Lower leg skin (tissue), 4 donors: ENCODE results near the gene TP63. TPM values are rescaled to one million over a fixed set of nuclear protein-coding genes. Genes with fewer than 3 reads are reported as not detected.

Experiments
- DNase-seq, 2 donors: peaks; one replicate each; pipeline ENCODE4 v3.0.0-alpha.2; 2019; ENCODE audit warnings: low spot score in 2 of 2
- H3K4me3 ChIP-seq: fragments of 200-600 bp; sonication (generic); 2 replicates; pipeline ENCODE4 v1.5.1; 2017; ENCODE audit warnings: mild to moderate bottlenecking, low read depth; ENCODE audit not compliant: poor library complexity, severe bottlenecking
- POLR2A ChIP-seq, 2 donors: fragments of 450-650 bp; IDR thresholded peaks; one replicate each; pipeline ENCODE4 v1.6.1; 2016 to 2017; ENCODE audit warnings: antibody characterized with exemption in 2 of 2, mild to moderate bottlenecking in 1 of 2, moderate library complexity in 1 of 2
- WGBS, 2 donors: methylation state at CpG; one replicate each; pipeline ENCODE4 v1.1.5; 2018; 5-methylcytosine and 5-hydroxymethylcytosine counted together
- intact Hi-C: fragments of 100-400 bp; cut with DNase I; formaldehyde crosslinking; loops from one replicate; pipeline ENCODE4 v1.15.0; 2023; ENCODE audit warnings: low total_unique reads
- total RNA-seq, 4 donors: library from RNA; depleted of rRNA; stranded (reverse); fragments of >200 nt; gene quantifications; one replicate each; pipeline ENCODE4 v1.1.0, GENCODE V29; 2016
- TF ChIP-seq, protein P1 (sequence below), 3 donors: fragments of 450-650 bp; IDR thresholded peaks; one replicate each; pipeline ENCODE4 v1.5.1; 2016; ENCODE audit warnings: antibody characterized with exemption in 3 of 3, mild to moderate bottlenecking in 3 of 3, moderate library complexity in 2 of 3

TP63 gene
- total RNA-seq, 4 donors from 2014 or later: 208 to 373 (median 264) TPM

DNA sequence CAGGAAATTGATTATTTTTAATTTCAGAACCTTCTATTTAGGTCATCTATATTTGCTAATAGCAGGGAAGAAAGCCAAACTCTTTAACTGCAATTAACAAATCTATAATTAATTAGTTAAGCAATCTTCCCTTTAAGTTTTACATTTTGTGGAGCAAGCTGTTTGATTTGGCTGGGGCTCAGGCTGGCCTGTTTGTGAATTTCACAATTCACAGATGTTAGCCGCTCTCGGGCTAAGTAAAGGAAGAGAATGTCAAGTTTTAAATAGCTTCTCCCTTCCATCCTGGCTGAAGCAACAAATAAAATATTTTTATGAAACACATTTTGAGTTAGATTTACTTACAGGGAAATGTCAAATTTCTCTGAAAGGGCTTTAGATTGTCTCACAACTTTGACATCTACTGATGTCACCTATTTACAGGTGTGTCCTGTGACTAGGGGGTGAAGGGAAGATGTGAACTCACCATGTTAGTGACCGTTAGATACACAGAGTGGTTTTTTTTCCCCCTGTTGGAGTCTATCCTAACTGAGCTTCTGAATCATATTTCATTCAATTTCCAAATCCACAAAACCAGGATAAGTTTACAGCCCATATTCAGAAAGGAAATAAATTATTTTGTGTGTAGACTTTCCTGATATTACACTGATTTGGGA lies 1.3 kb upstream of the TP63 start:
- intact Hi-C loops: no loop called here
- no peak for DNase-seq
- 38 to 43% methylated on average over 3 of the region's 3 CpGs for WGBS, 2 donors
- TF ChIP-seq, protein P1, sequence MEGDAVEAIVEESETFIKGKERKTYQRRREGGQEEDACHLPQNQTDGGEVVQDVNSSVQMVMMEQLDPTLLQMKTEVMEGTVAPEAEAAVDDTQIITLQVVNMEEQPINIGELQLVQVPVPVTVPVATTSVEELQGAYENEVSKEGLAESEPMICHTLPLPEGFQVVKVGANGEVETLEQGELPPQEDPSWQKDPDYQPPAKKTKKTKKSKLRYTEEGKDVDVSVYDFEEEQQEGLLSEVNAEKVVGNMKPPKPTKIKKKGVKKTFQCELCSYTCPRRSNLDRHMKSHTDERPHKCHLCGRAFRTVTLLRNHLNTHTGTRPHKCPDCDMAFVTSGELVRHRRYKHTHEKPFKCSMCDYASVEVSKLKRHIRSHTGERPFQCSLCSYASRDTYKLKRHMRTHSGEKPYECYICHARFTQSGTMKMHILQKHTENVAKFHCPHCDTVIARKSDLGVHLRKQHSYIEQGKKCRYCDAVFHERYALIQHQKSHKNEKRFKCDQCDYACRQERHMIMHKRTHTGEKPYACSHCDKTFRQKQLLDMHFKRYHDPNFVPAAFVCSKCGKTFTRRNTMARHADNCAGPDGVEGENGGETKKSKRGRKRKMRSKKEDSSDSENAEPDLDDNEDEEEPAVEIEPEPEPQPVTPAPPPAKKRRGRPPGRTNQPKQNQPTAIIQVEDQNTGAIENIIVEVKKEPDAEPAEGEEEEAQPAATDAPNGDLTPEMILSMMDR (IDR thresholded peaks at IDR 0.05): no peak
- no peak for TF ChIP-seq POLR2A (IDR thresholded peaks at IDR 0.05)
- H3K4me3 ChIP-seq: no peak overlapping the region

GRCh38 chr3:189630767-189631372 lies 319 bp upstream of the TP63 start:
- DNase-seq: no peak
- WGBS, 2 donors: 63 to 64% methylated on average over 8 of the region's 8 CpGs

DNA sequence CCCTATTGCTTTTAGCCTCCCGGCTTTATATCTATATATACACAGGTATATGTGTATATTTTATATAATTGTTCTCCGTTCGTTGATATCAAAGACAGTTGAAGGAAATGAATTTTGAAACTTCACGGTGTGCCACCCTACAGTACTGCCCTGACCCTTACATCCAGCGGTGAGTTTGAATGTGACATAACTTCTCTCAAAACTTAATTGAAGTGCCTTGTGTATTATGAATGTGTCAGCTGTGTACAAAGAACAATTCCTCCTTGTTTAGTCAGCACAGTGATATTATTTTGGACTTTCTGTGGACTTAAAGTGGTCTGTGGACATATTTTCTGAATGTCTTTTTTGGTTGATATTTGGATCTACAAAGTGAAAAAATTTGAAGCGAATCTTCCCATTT lies 220 bp downstream of the TP63 start:
- intact Hi-C loops: no loop called here
- no peak overlapping the region for H3K4me3 ChIP-seq
- WGBS, 2 donors: 87 to 98% methylated on average over 6 of the region's 6 CpGs
- TF ChIP-seq, protein P1 (IDR thresholded peaks at IDR 0.05): no peak
- no peak for TF ChIP-seq POLR2A (IDR thresholded peaks at IDR 0.05)
- no peak for DNase-seq

More at GRCh38 chr3:189630767-189631372, 319 bp upstream of the TP63 start:
- intact Hi-C loops: no loop called here
- no peak overlapping the region for H3K4me3 ChIP-seq
- no peak for TF ChIP-seq POLR2A (IDR thresholded peaks at IDR 0.05)
- TF ChIP-seq, protein P1 (IDR thresholded peaks at IDR 0.05): no peak

- TF ChIP-seq, protein P1 (IDR thresholded peaks at IDR 0.05): no peak
- TF ChIP-seq POLR2A (IDR thresholded peaks at IDR 0.05): no peak
- no peak for DNase-seq
- intact Hi-C loops: no loop called here
- no peak overlapping the region for H3K4me3 ChIP-seq
- WGBS, 2 donors: 80 to 85% methylated on average over 5 of the region's 5 CpGs
These were observed 1.1 kb downstream of the TP63 start for GRCh38 chr3:189632242-189632641.

DNA sequence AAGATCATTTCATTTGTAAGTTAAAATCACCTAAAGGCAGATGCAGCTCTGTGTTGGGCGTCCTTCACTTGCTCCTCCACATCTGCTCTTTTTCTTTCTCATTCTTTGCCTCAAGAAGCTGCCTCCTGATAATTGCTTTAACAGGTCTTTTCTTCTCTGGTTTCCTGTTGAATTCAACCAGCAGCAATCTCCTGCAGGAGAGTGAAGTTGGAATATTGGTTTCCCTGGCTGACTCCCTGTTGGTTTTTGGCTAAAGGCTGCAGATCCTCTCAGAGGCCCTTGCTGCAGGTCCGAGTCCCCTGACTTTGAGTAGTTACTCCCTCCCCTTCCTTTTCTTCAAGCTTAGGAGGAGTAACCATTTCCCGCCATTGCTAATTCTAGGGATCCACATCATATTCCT lies 4.2 kb downstream of the TP63 start:
- TF ChIP-seq POLR2A (IDR thresholded peaks at IDR 0.05): no peak
- TF ChIP-seq, protein P1 (IDR thresholded peaks at IDR 0.05): no peak
- DNase-seq: no peak
- 66 to 91% methylated on average over 3 of the region's 3 CpGs for WGBS, 2 donors
- no peak overlapping the region for H3K4me3 ChIP-seq
- intact Hi-C loops: no loop called here
